Endothelial cell (in vitro differentiated cells): ENCODE results near the gene SLC28A1. TPM values are rescaled to one million over a fixed set of nuclear protein-coding genes. Genes with fewer than 3 reads are reported as not detected.

Experiments used
- DNase-seq: peaks from one replicate; pipeline ENCODE4 v3.0.0; 2021; ENCODE audit warnings: low spot score
- H3K27ac Mint-ChIP-seq: one replicate; pipeline ENCODE4 v1.8.0; 2021; ENCODE audit warnings: mixed read lengths, inconsistent platforms; ENCODE audit not compliant: unreplicated experiment
- H3K27me3 Mint-ChIP-seq: one replicate; pipeline ENCODE4 v1.8.0; 2021; ENCODE audit warnings: mild to moderate bottlenecking, moderate library complexity, mixed read lengths, inconsistent platforms; ENCODE audit not compliant: unreplicated experiment
- H3K36me3 Mint-ChIP-seq: one replicate; pipeline ENCODE4 v1.8.0; 2021; ENCODE audit warnings: mild to moderate bottlenecking, low read depth, mixed read lengths, inconsistent platforms; ENCODE audit not compliant: unreplicated experiment
- H3K4me1 Mint-ChIP-seq: one replicate; pipeline ENCODE4 v1.8.0; 2021; ENCODE audit warnings: mild to moderate bottlenecking, mixed read lengths, inconsistent platforms; ENCODE audit not compliant: unreplicated experiment
- H3K4me3 Mint-ChIP-seq: one replicate; pipeline ENCODE4 v1.8.0; 2021; ENCODE audit warnings: mild to moderate bottlenecking, mixed read lengths, inconsistent platforms; ENCODE audit not compliant: unreplicated experiment
- H3K9me3 Mint-ChIP-seq: one replicate; pipeline ENCODE4 v1.8.0; 2021; ENCODE audit warnings: mixed read lengths, inconsistent platforms; ENCODE audit not compliant: unreplicated experiment
- CTCF ChIP-seq: fragments of 200-600 bp; sonication (generic); IDR thresholded peaks from one replicate; pipeline ENCODE4 v1.5.0; 2021; ENCODE audit warnings: antibody characterized with exemption; ENCODE audit not compliant: unreplicated experiment
- total RNA-seq: library from RNA; stranded (reverse); fragmentation: NEBNext Ultra II Directional; extraction: Animal tissue kit (Norgen Biotek cat#: 25700); gene quantifications from one replicate; pipeline ENCODE4 v1.2.1, GENCODE V29; 2021; ENCODE audit not compliant: unreplicated experiment

Gene SLC28A1
- total RNA-seq, 1 donor from 2014 or later, result not detected

- H3K27me3 Mint-ChIP-seq, result peaks cover 8% of the 10 kb centered on the region
- H3K4me1 Mint-ChIP-seq, result peaks cover 11% of the 10 kb centered on the region
- H3K9me3 Mint-ChIP-seq, result no peaks in the 10 kb centered on the region
- no peak for DNase-seq
- TF ChIP-seq CTCF, result no peak
- H3K4me3 Mint-ChIP-seq, result no peak overlapping the region
- no peak overlapping the region for H3K27ac Mint-ChIP-seq
- no peaks in the 10 kb centered on the region for H3K36me3 Mint-ChIP-seq
Observed at GRCh38 chr15:84925906-84926305, 41.4 kb downstream of the SLC28A1 start.

GRCh38 chr15:84926491-84927230 lies 42.2 kb downstream of the SLC28A1 start:
- DNase-seq, result no peak
- no peak for TF ChIP-seq CTCF
- peaks cover 5% of the 10 kb centered on the region for H3K27me3 Mint-ChIP-seq
- H3K4me3 Mint-ChIP-seq, result no peak overlapping the region
- H3K9me3 Mint-ChIP-seq, result no peaks in the 10 kb centered on the region
- no peak overlapping the region for H3K27ac Mint-ChIP-seq
- H3K4me1 Mint-ChIP-seq, result peaks cover 11% of the 10 kb centered on the region
- no peaks in the 10 kb centered on the region for H3K36me3 Mint-ChIP-seq

GRCh38 chr15:84928843-84929168 lies 44.3 kb downstream of the SLC28A1 start:
- Mint-ChIP-seq H3K27ac (no peak overlapping the region), H3K4me1 (peaks cover 11% of the 10 kb centered on the region), H3K36me3 (no peaks in the 10 kb centered on the region), H3K4me3 (no peak overlapping the region), H3K9me3 (no peaks in the 10 kb centered on the region), H3K27me3 (peaks cover 2% of the 10 kb centered on the region)
- TF ChIP-seq CTCF, result no peak
- no peak for DNase-seq

- no peaks in the 10 kb centered on the region for H3K9me3 Mint-ChIP-seq
- no peak for DNase-seq
- peaks cover 11% of the 10 kb centered on the region for H3K4me1 Mint-ChIP-seq
- no peak for TF ChIP-seq CTCF
- peaks cover 2% of the 10 kb centered on the region for H3K27me3 Mint-ChIP-seq
- H3K27ac Mint-ChIP-seq, result no peak overlapping the region
- H3K4me3 Mint-ChIP-seq, result no peak overlapping the region
- H3K36me3 Mint-ChIP-seq, result no peaks in the 10 kb centered on the region
Observed at GRCh38 chr15:84929795-84930603, 45.5 kb downstream of the SLC28A1 start.
